Glomerular visceral epithelial cell (primary cell): ENCODE data around the gene MS4A6E.
"Not testable (repeated sequence)": the region's sequence is repeated elsewhere in the genome, so short reads cannot be mapped to it uniquely, and the experiment has no call there.

ENCODE experiments used
- DNase-seq: peaks from one replicate; pipeline ENCODE4 v3.0.0-alpha.2; 2016; ENCODE audit errors: extremely low spot score

Gene MS4A6E

GRCh38 chr11:60336767-60337391 lies 9.8 kb downstream of the MS4A6E start:
- DNase-seq: no peak

- no peak for DNase-seq
Measured at GRCh38 chr11:60338053-60338452, 11.0 kb downstream of the MS4A6E start.

GRCh38 chr11:60339356-60339755 lies 12.3 kb downstream of the MS4A6E start:
- DNase-seq: no peak

GRCh38 chr11:60343094-60343704 lies 16.1 kb downstream of the MS4A6E start:
- peak; percentile 17 for DNase-seq

- no peak for DNase-seq
Measured at GRCh38 chr11:60344146-60344545, 17.1 kb downstream of the MS4A6E start.

- peak; percentile 25 for DNase-seq
Measured at GRCh38 chr11:60345489-60345888, 18.4 kb downstream of the MS4A6E start.

- no peak for DNase-seq
Measured at GRCh38 chr11:60347084-60347797, 20.2 kb downstream of the MS4A6E start.

GRCh38 chr11:60348116-60348515 lies 21.1 kb downstream of the MS4A6E start:
- no peak for DNase-seq

GRCh38 chr11:60349990-60350389 lies 22.9 kb downstream of the MS4A6E start:
- no peak for DNase-seq

- DNase-seq: no peak
Measured at GRCh38 chr11:60357771-60358170, 30.7 kb downstream of the MS4A6E start.

GRCh38 chr11:60360621-60361020 lies 33.6 kb downstream of the MS4A6E start:
- DNase-seq: no peak

- no peak for DNase-seq
Measured at GRCh38 chr11:60362241-60362640, 35.2 kb downstream of the MS4A6E start.

- peak; percentile 60 for DNase-seq
Measured at GRCh38 chr11:60363542-60364470, 36.8 kb downstream of the MS4A6E start.

GRCh38 chr11:60366262-60366904 lies 39.3 kb downstream of the MS4A6E start:
- not testable (repeated sequence) for DNase-seq

- DNase-seq: no peak
Measured at GRCh38 chr11:60367009-60367408, 40.0 kb downstream of the MS4A6E start.

- no peak for DNase-seq
Measured at GRCh38 chr11:60367896-60368295, 40.8 kb downstream of the MS4A6E start.

- no peak for DNase-seq
Measured at GRCh38 chr11:60370252-60370810, 43.3 kb downstream of the MS4A6E start.

- DNase-seq: no peak
Measured at GRCh38 chr11:60370811-60371298, 43.8 kb downstream of the MS4A6E start.

- no peak for DNase-seq
Measured at GRCh38 chr11:60371386-60371785, 44.3 kb downstream of the MS4A6E start.

- DNase-seq: no peak
Measured at GRCh38 chr11:60371854-60372253, 44.8 kb downstream of the MS4A6E start.

GRCh38 chr11:60372767-60373166 lies 45.7 kb downstream of the MS4A6E start:
- no peak for DNase-seq
